Spleen (tissue), 7 donors: ENCODE measurements around the gene REN.

ENCODE experiments used
- POLR2A ChIP-seq, 3 donors: fragments of 450-650 bp; IDR thresholded peaks; one replicate each; pipeline ENCODE4 v1.5.1; 2017; ENCODE audit warnings: antibody characterized with exemption in 3 of 3, mild to moderate bottlenecking in 1 of 3
- POLR2AphosphoS5 ChIP-seq, 3 donors: sonication (generic); formaldehyde crosslinking; IDR thresholded peaks; one replicate each; pipeline ENCODE4 v1.5.1; 2017; ENCODE audit warnings: antibody characterized with exemption in 3 of 3
- TF ChIP-seq, protein P1 (sequence below), 11 experiments: fragments of 200-600 bp in 7 of 11; fragments of 450-650 bp in 4 of 11; sonication (generic) in 4 of 11; IDR thresholded peaks in 8 of 11; conservative IDR thresholded peaks in 3 of 11; 1 replicate in 7 of 11; 2 replicates in 4 of 11; pipeline versions ENCODE4 v1.4.0 to v1.8.0; 2016 to 2021; ENCODE audit warnings: antibody characterized with exemption in 11 of 11, inconsistent platforms in 4 of 11, mild to moderate bottlenecking in 1 of 11
- donor health status: DM: no; HTN: no; CAD: no; lungs with moderate emphysema.
- donor health status: DM: no; HTN: no; CAD: no.
- donor health status: DM: no; HTN: no; CAD: no.

DNA sequence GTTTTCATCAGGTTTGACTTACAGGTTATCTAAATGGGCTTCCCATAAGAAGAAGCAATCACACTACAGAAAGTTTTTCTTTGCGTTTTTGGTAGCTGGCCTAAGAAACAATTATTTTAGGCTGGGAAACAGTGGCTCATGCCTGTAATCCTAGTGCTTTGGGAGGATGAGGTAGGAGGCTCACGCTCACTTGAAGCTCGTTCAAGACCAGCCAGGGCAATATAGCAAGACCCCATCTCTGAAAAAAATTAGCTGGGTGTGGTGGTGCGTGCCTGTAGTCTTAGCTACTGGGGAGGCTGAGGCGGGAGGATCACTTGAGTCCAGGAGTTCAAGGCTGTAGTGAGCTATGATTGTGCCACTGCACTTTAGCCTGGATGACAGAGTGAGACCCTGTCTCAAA lies 1.6 kb upstream of the REN start:
- TF ChIP-seq, protein P1, sequence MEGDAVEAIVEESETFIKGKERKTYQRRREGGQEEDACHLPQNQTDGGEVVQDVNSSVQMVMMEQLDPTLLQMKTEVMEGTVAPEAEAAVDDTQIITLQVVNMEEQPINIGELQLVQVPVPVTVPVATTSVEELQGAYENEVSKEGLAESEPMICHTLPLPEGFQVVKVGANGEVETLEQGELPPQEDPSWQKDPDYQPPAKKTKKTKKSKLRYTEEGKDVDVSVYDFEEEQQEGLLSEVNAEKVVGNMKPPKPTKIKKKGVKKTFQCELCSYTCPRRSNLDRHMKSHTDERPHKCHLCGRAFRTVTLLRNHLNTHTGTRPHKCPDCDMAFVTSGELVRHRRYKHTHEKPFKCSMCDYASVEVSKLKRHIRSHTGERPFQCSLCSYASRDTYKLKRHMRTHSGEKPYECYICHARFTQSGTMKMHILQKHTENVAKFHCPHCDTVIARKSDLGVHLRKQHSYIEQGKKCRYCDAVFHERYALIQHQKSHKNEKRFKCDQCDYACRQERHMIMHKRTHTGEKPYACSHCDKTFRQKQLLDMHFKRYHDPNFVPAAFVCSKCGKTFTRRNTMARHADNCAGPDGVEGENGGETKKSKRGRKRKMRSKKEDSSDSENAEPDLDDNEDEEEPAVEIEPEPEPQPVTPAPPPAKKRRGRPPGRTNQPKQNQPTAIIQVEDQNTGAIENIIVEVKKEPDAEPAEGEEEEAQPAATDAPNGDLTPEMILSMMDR (IDR thresholded peaks at IDR 0.05 in 8 of 11, conservative IDR thresholded peaks at IDR 0.05 in 3 of 11), result no peak
- no peak for TF ChIP-seq POLR2A (IDR thresholded peaks at IDR 0.05)
- no peak for TF ChIP-seq POLR2AphosphoS5 (IDR thresholded peaks at IDR 0.05)
